Heart left ventricle (tissue), 16 donors: ENCODE data around the gene PTK7. TPM values are rescaled to one million over a fixed set of nuclear protein-coding genes. Genes with fewer than 3 reads are reported as not detected.
A peak's percentile ranks its signal among the peaks of the same experiment; 100 is the strongest.
"Not testable (repeated sequence)": the region's sequence is repeated elsewhere in the genome, so short reads cannot be mapped to it uniquely, and the experiment has no call there.

Experiments
- ATAC-seq, 4 donors: fragments of 200-7000 bp; cut with Tn5 transposase; one replicate each; pipeline ENCODE4 v1.9.1; 2020 to 2022; ENCODE audit warnings: moderate library complexity in 4 of 4, mild to moderate bottlenecking in 3 of 4, moderate number of reproducible peaks in 1 of 4
- DNase-seq, 5 donors: peaks; one replicate each; pipeline ENCODE4 v3.0.0-alpha.2; 2020
- H3K27ac ChIP-seq, 12 donors: fragments of 200-600 bp; sonication (generic) in 4 of 12; one replicate each; pipeline versions ENCODE4 v1.5.0 to v1.8.0; 2016 to 2022; ENCODE audit warnings: mild to moderate bottlenecking in 2 of 12
- H3K27me3 ChIP-seq, 9 donors: fragments of 200-600 bp; sonication (generic) in 2 of 9; one replicate each; pipeline versions ENCODE4 v1.5.1 to v1.8.0; 2016 to 2022; ENCODE audit warnings: mild to moderate bottlenecking in 3 of 9
- H3K36me3 ChIP-seq, 9 donors: fragments of 200-600 bp; sonication (generic) in 2 of 9; one replicate each; pipeline versions ENCODE4 v1.5.0 to v1.8.0; 2018 to 2022; ENCODE audit warnings: mild to moderate bottlenecking in 2 of 9
- H3K4me1 ChIP-seq, 12 donors: fragments of 200-600 bp; sonication (generic) in 4 of 12; one replicate each; pipeline versions ENCODE4 v1.5.0 to v1.8.0; 2016 to 2022; ENCODE audit warnings: mild to moderate bottlenecking in 3 of 12
- H3K4me3 ChIP-seq, 12 donors: fragments of 200-600 bp; sonication (generic) in 4 of 12; one replicate each; pipeline versions ENCODE4 v1.5.0 to v1.8.0; 2017 to 2022; ENCODE audit warnings: mild to moderate bottlenecking in 9 of 12, moderate library complexity in 4 of 12
- H3K9me3 ChIP-seq, 12 donors: fragments of 200-600 bp; sonication (generic) in 4 of 12; one replicate each; pipeline versions ENCODE4 v1.5.0 to v1.8.0; 2016 to 2022; ENCODE audit warnings: mild to moderate bottlenecking in 1 of 12
- CTCF ChIP-seq, 12 donors: fragments of 200-600 bp; sonication (generic) in 4 of 12; IDR thresholded peaks; one replicate each; pipeline versions ENCODE4 v1.5.0 to v1.8.0; 2018 to 2022; ENCODE audit warnings: antibody characterized with exemption in 12 of 12, mild to moderate bottlenecking in 5 of 12
- POLR2A ChIP-seq, 2 donors: fragments of 450-650 bp; IDR thresholded peaks; one replicate each; pipeline ENCODE4 v1.6.1; 2017; ENCODE audit warnings: antibody characterized with exemption in 2 of 2, mild to moderate bottlenecking in 2 of 2, moderate library complexity in 2 of 2
- WGBS, 4 donors: extraction: QIAGEN DNeasy Blood & Tissue Kit in 2 of 4; methylation state at CpG; one replicate each; pipeline versions ENCODE4 v1.1.5 to v1.1.7; 2013 to 2018; 5-methylcytosine and 5-hydroxymethylcytosine counted together
- intact Hi-C, 10 donors: fragments of 100-400 bp; cut with DNase I; formaldehyde crosslinking; loops; one replicate each; pipeline versions ENCODE4 v1.11.1 to v1.14.2; 2022
- polyA plus RNA-seq, 2 donors: library from polyadenylated mRNA; stranded (reverse); fragments of 200-250 nt; gene quantifications; one replicate each; pipeline ENCODE4 v1.2.3, GENCODE V29; 2013
- total RNA-seq, 9 donors: library from RNA; depleted of rRNA in 2 of 9; stranded (reverse); fragments of >200 nt in 2 of 9; fragmentation: NEBNext Ultra II Directional in 3 of 9; extraction: Animal tissue kit (Norgen Biotek cat#: 25700) in 3 of 9; gene quantifications; one replicate each; pipeline versions ENCODE4 v1.1.0 to v1.2.4, GENCODE V29; 2016 to 2023
- donor health status: ischemic (EF 13 %, LVEDD 7.1; RV severe dilation, severe dysfunction).
- donor health status: healthy with polysubstance abuse.
- donor health status: DM: no; HTN: yes; CAD: no.
- donor health status: DM: no; HTN: no; CAD: no.
- donor health status: ischemic (EF 25% LVEDD 6.9; RV normal size, moderate dysfunction).
- donor health status: ischemic (EF 25% LVEDD 5.7; RV mildly dilated, moderate dysfunction).
- donor health status: healthy.
- donor health status: DM: yes; HTN: yes; CAD: no.
- donor health status: ischemic (EF 35%, LVEDD 5.7; RV mildly dilated, moderate dysfunction).
- donor health status: nonischemic (EF 11% LVEDD 7.7; RV severe dilation, severe dysfunction).
- donor health status: DM: yes; HTN: yes; CAD: no.
- donor health status: PGD.
- donor health status: ischemic (EF 29% LVEDD 5.4; RV normal size, mild dysfunction).
- donor health status: nonischemic (EF 23%, LVEDD 6.1; RV moderate dilation, normal function).

PTK7 gene
- total and polyA plus RNA-seq, 11 donors, result 1.4 to 10.4 (median 1.9) TPM

GRCh38 chr6:43113431-43114260 lies 37.5 kb downstream of the PTK7 start:
- H3K27me3 ChIP-seq, result no peaks in the 10 kb centered on the region
- intact Hi-C loops, result no loop called here
- TF ChIP-seq POLR2A (IDR thresholded peaks at IDR 0.05) (no peak), CTCF (IDR thresholded peaks at IDR 0.05) (no peak)
- H3K36me3 ChIP-seq, result no peaks in the 10 kb centered on the region
- DNase-seq, result no peak
- H3K9me3 ChIP-seq, result no peaks in the 10 kb centered on the region
- no peak overlapping the region for H3K4me3 ChIP-seq
- H3K27ac ChIP-seq, result no peak overlapping the region
- 60 to 87% (median 75%) methylated on average over 10 to 12 of the region's 12 CpGs for WGBS, 4 donors
- ATAC-seq, result peak in 1 of 4 donors; percentile 17
- H3K4me1 ChIP-seq, result peaks cover 0 to 18% (median 6%) of the 10 kb centered on the region in 12 donors

DNA sequence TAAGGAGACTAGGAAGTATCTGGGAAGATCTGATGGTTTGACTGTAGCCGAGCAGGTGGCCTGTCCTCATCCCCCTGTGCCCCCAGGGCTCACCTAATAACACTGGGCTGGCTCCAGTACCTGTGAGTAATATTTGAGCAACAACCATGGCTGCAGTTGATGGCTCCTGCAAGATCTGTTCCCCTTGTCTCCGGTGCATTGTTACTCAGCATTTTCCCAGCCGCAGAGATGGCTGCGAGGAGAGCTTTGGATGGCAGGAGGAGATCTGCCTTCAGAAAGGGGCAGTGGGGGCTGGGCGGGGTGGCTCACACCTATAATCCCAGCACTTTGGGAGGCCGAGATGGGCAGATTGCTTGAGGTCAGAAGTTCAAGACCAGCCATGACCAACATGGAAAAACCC lies 39.3 kb downstream of the PTK7 start:
- H3K4me3 ChIP-seq, result no peak overlapping the region
- DNase-seq (no peak), ATAC-seq (no peak)
- peaks cover 0 to 19% (median 6%) of the 10 kb centered on the region in 12 donors for H3K4me1 ChIP-seq
- H3K27ac ChIP-seq, result no peak overlapping the region
- H3K27me3 ChIP-seq, result no peaks in the 10 kb centered on the region
- H3K9me3 ChIP-seq, result no peaks in the 10 kb centered on the region
- no peaks in the 10 kb centered on the region for H3K36me3 ChIP-seq
- TF ChIP-seq CTCF (IDR thresholded peaks at IDR 0.05), result no peak
- no peak for TF ChIP-seq POLR2A (IDR thresholded peaks at IDR 0.05)
- intact Hi-C loops, result no loop called here
- WGBS, 4 donors, result 87 to 94% (median 90%) methylated on average over 5 to 6 of the region's 6 CpGs

DNA sequence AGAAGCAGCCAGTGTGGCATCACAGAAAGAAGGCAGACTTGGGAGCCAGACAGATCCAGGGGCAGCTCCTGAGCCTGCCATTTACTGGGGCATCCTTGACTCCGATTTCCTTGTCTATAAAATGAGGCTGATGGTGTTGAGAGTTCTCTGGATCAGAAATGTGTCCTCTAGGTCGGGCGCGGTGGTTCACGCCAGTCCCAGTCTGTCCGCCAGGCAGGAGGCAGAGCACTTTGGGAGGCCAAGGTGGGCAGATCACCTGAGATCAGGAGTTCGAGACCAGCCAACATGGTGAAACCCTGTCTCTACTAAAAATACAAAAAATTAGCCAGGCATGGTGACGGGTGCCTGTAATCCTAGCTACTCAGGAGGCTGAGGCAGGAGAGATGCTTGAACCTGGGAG lies 41.4 kb downstream of the PTK7 start:
- H3K4me1 ChIP-seq, result peaks cover 0 to 30% (median 12%) of the 10 kb centered on the region in 12 donors
- H3K4me3 ChIP-seq, DNase-seq, H3K27me3 ChIP-seq, H3K27ac ChIP-seq, ATAC-seq, H3K9me3 ChIP-seq, H3K36me3 ChIP-seq, intact Hi-C loops: not testable (repeated sequence)
- WGBS, 4 donors, result 91 to 99% (median 98%) methylated on average over 8 of the region's 8 CpGs

DNA sequence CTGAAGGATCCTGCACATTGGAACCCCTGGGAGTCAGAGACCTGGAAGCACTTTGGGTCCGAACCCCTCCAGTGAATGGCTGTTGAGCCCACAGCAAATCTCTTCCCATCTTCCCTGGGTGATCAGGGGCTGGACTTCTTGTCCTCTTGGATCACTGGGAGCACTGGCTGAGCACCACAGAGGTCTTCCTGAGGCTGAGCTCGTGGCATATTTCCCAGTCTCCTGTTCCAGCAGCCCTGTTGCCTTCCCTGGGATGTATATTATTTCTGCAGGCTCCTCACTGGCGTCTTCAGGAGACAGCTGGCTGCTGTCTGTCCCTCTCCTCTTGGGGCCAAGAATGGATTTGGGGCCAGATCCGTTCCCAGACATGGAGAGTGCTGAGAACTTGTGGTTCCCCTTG lies 43.4 kb downstream of the PTK7 start:
- Histone ChIP-seq H3K36me3 (no peaks in the 10 kb centered on the region), H3K27ac (no peak overlapping the region), H3K4me1 (peaks cover 0 to 31% (median 10%) of the 10 kb centered on the region in 12 donors), H3K9me3 (no peaks in the 10 kb centered on the region), H3K4me3 (no peak overlapping the region), H3K27me3 (no peaks in the 10 kb centered on the region)
- ATAC-seq, result no peak
- TF ChIP-seq POLR2A (IDR thresholded peaks at IDR 0.05), result no peak
- TF ChIP-seq CTCF (IDR thresholded peaks at IDR 0.05), result no peak
- DNase-seq, result no peak
- WGBS, 4 donors, result 64 to 74% (median 70%) methylated on average over 4 of the region's 4 CpGs
- intact Hi-C loops, result no loop called here
